ENCODE results near the gene ROBO4. TPM values are rescaled to one million over a fixed set of nuclear protein-coding genes. Genes with fewer than 3 reads are reported as not detected.

The ROBO4 gene
- total and polyA plus RNA-seq, 2 of the 13 experiments (the other 11 are each of a cell fraction or from before 2014, with no cell fraction given), result 0.07 to 1.1 TPM

DNA sequence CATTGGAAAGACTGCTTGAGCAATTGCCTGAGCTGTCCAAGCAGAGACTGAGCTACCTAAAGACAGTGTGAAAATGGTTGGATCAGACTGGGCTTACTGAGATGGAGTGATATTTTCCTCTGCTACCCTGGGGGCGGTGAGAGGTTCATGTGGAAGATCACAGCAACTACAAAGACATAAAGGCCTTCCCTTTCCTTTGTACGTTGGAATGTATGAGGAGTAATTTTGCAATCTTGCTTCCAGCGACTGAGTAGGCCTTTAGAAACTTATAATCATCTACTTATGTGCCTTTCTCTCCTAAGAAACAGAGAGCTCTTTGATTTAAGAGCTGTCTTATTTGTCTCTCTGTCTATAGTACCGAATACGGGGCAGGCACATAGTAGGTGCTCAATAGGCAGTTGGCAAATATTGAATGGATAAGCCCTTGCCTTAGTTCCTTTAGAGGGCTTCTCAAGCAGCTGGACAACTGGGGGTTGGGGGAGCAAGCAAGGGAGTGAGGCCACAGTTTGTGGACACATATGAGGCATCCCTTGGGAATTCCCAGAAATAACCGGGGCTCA lies 40.6 kb upstream of the ROBO4 start (continued):
- TF ChIP-seq MBNL3 (CRISPR knock-in tag; conservative IDR thresholded peaks at IDR 0.05), result no peak
- no peak for TF ChIP-seq MEIS1 (CRISPR knock-in tag; IDR thresholded peaks at IDR 0.05; ENCODE audit: borderline replicate concordance)
- no peak for TF ChIP-seq ZMAT3 (CRISPR knock-in tag; conservative IDR thresholded peaks at IDR 0.05)
- 0 out of 2 replicates have a peak, but pooled peaks have one; percentile 13 for TF ChIP-seq PPARG (CRISPR knock-in tag; conservative IDR thresholded peaks at IDR 0.05)
- TF ChIP-seq NRL (CRISPR knock-in tag; IDR thresholded peaks at IDR 0.05; ENCODE audit: borderline replicate concordance), result no peak
- no peak for TF ChIP-seq LBX2 (CRISPR knock-in tag; IDR thresholded peaks at IDR 0.05; ENCODE audit: borderline replicate concordance)
- 0 out of 2 replicates have a peak, but pooled peaks have one; percentile 10 for TF ChIP-seq TGIF2 (CRISPR knock-in tag; IDR thresholded peaks at IDR 0.05)
- no peak for TF ChIP-seq ZC3H4 (CRISPR knock-in tag; IDR thresholded peaks at IDR 0.05; ENCODE audit: borderline replicate concordance)
- no peak for TF ChIP-seq JDP2 (CRISPR knock-in tag; IDR thresholded peaks at IDR 0.05; ENCODE audit: borderline replicate concordance)
- no peak for TF ChIP-seq SETDB1 (CRISPR knock-in tag; IDR thresholded peaks at IDR 0.05; ENCODE audit: borderline replicate concordance)
- 0 out of 2 replicates have a peak, but pooled peaks have one; percentile 21 for TF ChIP-seq RCOR2 (CRISPR knock-in tag; IDR thresholded peaks at IDR 0.05)
- TF ChIP-seq KLF15 (CRISPR knock-in tag; IDR thresholded peaks at IDR 0.05; ENCODE audit: borderline replicate concordance), result no peak
- no peak for TF ChIP-seq SRF (IDR thresholded peaks at IDR 0.05; ENCODE audit: low read depth, low read length)
- no peak for TF ChIP-seq ZNF850 (CRISPR knock-in tag; conservative IDR thresholded peaks at IDR 0.05)
- TF ChIP-seq ZNF446 (CRISPR knock-in tag; IDR thresholded peaks at IDR 0.05), result no peak
- TF ChIP-seq ERF (CRISPR knock-in tag; IDR thresholded peaks at IDR 0.05), result 0 out of 2 replicates have a peak, but pooled peaks have one; percentile 25
- TF ChIP-seq ASH2L (IDR thresholded peaks at IDR 0.05; ENCODE audit: insufficient read length, low read depth, low read length), result no peak
- TF ChIP-seq GFI1 (CRISPR knock-in tag; IDR thresholded peaks at IDR 0.05; ENCODE audit: borderline replicate concordance), result peak; percentile 51; the same call in 1 of the 2 replicates
- no peak for TF ChIP-seq ZNF709 (CRISPR knock-in tag; IDR thresholded peaks at IDR 0.05)
- peak in 1 of 2 experiments; percentile 73; a peak in 2 of 4 replicates for TF ChIP-seq EP300 (IDR thresholded peaks at IDR 0.05; ENCODE audit: low read depth in 2 of 2, low read length in 2 of 2)
- peak; percentile 47; the same call in 1 of the 2 replicates for TF ChIP-seq EP300 (CRISPR knock-in tag; IDR thresholded peaks at IDR 0.05; ENCODE audit: borderline replicate concordance)
- no peak for TF ChIP-seq SP1 (IDR thresholded peaks at IDR 0.05)
- TF ChIP-seq SP1 (CRISPR knock-in tag; IDR thresholded peaks at IDR 0.05), result no peak
- peak; percentile 40; the same call in 1 of the 2 replicates for TF ChIP-seq CREM (IDR thresholded peaks at IDR 0.05)
- no peak for TF ChIP-seq CREM (CRISPR knock-in tag; IDR thresholded peaks at IDR 0.05)
- no peak for TF ChIP-seq ZNF18 (CRISPR knock-in tag; IDR thresholded peaks at IDR 0.05; ENCODE audit: insufficient replicate concordance)
- peak; percentile 82 for TF ChIP-seq TCF7 (IDR thresholded peaks at IDR 0.05; ENCODE audit: low read depth)
- no peak for TF ChIP-seq ZNF180 (CRISPR knock-in tag; IDR thresholded peaks at IDR 0.05; ENCODE audit: borderline replicate concordance, low read depth)
- no peak for TF ChIP-seq ZSCAN5A (CRISPR knock-in tag; IDR thresholded peaks at IDR 0.05; ENCODE audit: borderline replicate concordance)
- peak; percentile 93 for TF ChIP-seq ZKSCAN1 (IDR thresholded peaks at IDR 0.05; ENCODE audit: low read length)

Measured in HepG2 (cell line).